GM18499 (cell line): ENCODE data around the gene YPEL3.
"Not testable (repeated sequence)": the region's sequence is repeated elsewhere in the genome, so short reads cannot be mapped to it uniquely, and the experiment has no call there.

ENCODE experiments used
- ATAC-seq: cut with Tn5 transposase; IDR thresholded peaks from one replicate; pipeline ENCODE4 v1.9.1; 2021; ENCODE audit warnings: moderate number of reproducible peaks; ENCODE audit not compliant: insufficient read depth, unreplicated experiment

The YPEL3 gene

DNA sequence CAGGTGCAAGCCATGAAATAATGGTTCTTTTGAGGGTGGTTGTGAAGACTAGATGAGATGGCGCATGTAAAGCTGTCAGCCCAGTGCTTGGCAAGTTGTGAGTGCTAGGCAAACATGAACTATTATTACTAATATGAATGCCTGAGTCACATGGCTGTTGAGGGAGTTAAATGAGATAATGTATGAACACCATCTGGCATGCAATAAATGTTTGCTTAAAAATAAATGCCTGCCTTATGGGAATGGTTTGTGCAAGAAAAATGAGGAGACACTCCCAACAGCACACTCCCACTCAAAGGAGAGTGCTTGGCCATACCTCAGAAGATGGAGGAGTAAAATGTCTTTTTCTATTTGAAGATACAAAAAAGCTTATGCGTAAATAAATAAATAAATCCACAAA lies 23.4 kb upstream of the YPEL3 start:
- ATAC-seq, result no peak

DNA sequence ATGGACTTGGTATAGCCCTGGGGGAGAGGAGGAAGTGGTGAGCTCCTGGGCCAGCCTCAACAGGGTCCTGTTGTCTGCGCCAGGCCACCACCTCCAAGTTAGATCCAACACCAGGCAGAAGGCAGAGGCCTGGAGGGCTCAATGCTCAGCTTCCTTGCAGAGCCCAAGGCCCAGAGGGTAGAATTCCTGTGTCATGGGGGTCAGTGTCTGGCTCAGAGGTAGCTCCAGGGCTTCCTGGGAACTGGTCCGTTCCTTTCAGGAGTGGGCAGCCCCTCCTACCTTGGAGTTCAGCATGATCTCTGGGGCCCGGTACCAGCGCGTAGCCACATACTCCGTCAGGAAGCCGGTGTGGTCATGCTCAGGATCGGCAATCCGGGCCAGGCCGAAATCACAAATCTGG lies 21.8 kb upstream of the YPEL3 start:
- no peak for ATAC-seq

DNA sequence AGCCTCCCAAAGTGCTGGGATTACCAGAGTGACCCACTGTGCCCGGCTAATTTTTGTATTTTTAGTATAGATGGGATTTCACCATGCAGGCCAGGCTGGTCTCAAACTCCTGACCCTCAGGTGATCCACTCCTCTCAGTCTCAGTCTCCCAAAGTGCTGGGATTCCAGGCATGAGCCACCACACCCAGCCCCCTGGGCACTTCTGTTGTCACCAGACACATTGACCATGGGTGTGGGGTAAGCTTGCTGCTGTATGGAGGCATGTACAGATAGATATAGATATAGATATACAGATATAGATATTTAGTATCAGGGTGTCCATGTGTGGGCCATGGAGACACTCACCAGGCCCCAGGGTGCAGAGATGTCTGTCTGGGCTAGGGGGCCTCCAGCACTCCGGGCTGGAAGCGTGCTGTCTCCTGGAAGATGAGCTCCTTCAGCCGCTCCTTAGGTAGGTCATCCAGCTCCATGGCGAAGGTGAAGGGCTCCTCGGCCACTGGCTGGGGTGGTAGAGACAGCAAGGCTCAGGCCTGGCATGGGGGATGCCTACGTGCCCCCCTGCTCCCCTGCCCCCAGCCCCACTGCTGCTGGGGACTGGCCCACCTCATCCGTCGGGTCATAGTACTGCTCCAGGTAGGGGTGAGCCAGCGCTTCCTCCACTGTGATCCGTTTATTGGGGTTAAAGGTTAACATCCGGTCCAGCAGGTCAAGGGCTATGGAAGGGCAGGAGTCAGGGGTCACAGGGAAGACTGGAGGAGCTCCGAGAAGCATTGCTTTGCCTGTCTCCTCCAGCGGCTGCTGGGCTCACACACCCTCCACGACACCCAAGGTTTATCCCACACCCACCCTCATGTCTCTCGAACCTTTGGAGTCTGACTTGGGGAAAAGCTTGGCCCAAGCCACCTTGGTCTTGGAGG lies 20.5 kb upstream of the YPEL3 start:
- ATAC-seq, result no peak

DNA sequence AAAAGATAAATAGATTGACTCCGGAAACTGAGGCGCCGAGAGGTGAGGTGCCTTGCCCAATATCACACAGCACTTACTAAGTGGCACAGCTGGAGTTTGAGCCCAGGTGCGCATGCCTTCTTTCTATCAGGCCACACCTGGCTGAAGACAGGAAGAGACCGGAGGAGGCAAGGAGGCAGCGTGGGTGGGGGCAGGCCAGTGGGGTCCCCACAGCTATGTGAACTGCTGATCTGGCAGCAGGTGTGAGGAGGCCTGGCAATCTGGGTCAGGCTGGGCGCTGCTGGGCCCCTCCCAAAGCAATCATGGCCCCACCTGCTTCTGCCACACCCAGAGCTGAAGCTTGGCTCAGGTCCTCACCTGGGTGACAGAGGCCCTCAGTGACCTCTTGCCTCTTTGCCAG lies 19.2 kb upstream of the YPEL3 start:
- ATAC-seq, result no peak

DNA sequence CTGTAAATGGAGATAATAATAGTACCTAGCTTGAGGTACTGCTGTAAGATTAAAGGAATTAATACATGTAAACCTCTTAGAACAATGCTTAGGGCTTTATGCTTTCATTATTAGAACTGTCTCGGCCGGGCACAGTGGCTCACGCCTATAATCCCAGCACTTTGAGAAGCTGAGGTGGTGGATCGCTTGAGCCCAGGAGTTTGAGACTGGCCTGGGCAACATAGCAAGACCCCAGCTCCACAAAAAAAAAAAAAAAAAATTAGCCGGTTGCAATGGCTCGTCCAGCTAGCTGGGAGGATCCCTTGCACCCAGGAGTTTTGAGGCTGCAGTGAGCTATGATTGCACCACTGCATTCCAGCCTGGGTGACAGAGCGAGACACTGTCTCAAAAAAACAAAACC lies 18.8 kb upstream of the YPEL3 start:
- not testable (repeated sequence) for ATAC-seq

DNA sequence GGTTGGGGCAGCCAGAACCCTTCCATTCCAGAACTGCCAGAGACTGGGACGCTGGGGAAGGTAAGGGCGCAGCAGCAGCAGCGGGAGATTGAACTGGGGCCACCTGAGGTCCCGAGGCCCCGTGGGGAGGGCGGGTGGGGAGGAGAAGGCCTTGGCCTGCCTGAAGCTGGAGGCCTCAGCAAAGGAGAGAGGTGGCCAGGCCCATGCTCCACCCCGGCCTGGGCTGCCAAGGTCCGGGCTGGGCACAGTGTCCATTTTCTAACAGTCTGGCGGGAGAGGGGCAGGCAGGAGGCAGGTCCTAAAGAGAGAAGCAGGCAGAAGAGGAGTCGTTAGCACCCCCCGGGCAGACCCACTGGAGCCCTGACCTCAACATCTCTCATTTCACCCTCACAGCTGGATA lies 18.4 kb upstream of the YPEL3 start:
- ATAC-seq, result no peak

DNA sequence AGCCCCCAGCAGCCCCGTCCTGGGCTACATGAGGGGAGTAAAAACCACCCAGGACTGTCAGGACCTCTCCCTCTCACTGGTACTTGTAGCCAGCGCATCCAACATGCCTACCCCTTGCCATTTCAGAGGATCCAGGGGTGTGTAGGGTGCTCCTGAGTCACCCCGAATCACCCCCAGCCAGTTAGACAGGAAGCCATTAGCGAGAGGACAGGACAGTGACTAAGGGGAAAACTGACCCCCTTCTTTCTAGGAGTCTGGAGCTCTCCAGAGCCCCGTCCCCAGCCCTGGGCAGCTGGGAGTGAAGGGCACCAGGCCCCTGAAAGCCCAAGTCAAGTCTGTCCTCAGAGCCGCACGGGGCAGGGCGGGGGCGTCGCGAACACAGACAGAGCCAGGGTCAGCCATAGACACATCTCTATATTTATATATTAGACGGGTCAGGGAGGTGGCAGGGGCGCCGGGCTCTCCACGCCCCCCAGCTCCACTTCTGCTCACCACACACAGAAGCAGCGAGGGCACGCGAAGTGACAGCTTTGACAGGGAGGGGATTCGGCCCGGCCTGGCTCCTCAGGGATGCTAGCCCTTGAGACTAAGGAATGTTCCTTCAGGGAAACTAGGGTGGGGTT lies 17.8 kb upstream of the YPEL3 start:
- ATAC-seq, result no peak

DNA sequence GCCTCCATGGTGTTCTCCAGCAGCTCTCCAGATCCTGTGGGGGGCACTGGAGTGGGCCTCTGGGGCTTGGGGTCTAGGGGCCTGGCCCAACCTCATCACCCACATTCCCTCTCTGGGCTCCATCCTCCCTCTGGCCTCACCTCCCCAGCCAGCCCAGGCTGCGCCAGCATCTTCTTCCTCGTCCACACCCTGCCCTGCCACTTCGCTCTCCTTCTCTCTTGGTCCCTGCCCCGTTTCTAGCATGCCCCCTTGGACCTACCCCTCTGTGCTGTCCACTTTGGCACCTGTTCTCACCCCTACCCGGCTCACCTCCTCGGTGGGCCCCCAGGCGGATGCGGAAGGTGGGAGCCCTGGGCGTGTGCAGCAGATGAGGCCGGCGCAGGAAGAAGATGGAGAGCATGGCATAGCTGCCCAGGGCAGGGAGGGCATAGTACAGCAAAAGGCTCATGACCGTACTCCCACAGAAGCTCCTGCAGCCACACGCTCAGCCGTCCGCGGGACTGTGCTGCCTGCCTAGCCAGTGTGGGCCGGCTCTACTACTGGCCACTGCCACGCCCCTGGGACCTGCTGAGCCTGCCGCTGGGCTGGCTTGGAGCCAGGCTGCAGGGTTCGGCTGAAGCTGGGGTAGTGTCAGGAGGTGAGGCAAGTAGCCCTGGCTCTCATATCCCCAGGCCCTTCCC lies 17.2 kb upstream of the YPEL3 start, which contains the start of gene GDPD3:
Gene GDPD3 (minus strand): TSS at position 507 of the 680 bp plus-strand sequence. CDS start 59 bp downstream, at position 448.
- no peak for ATAC-seq

DNA sequence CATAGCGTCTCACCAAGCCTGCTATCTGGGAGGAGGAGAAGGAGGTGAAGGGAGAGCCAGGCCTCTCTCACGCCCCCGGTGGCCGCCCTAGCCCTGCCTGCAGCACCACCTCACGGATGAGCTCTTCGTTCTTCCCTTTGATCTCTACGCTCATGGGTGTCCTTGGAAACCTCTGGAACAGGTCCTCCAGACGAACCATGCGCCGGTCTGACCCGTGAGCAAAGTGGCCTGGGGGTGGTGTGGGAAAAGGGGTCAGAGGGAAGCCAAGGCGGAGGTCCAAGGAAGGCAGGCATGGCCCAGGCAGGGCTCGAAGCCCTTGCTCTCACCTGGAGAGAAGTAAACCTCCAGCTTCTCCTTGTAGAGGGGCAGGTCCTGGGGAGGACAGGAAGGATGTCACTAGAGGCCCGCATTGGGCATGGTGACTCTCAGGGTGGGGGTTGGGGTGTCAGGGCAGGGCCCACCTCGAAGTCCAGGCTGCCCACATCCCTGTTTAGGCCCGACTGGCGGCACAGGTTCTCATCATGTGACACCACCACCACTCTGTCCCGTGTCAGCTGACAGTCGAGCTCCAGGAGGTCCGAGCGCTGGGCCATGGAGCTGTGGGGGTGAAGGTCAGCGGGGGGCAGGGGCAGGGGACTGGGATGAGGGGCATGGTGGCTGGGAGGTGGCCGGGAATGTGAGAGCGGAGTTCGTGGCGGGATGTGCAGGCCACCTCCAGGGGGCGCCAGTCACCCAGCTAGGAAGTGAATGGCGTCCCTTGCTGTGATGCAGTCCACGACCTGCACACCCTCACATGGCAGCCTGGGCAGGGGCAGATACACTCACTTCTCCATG lies 16.4 kb upstream of the YPEL3 start:
- no peak for ATAC-seq

DNA sequence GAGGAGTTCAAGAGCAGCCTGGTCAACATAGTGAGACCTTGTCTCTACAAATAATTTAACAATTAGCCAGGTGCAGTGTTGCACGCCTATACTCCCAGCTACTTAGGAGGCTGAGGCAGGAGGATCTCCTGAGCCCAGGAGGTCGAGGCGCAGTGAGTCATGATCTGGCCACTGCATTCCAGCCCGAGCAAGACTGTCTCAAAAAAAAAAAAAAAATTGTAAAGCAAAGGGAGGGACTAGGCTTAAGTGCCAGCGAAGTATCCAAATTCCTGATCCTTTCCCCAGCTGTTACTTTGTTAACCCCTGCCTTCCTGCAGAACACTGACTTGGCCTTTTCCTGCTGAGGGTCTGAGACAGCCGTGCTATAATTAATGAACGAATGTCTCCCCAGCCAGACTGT lies 14.6 kb upstream of the YPEL3 start:
- no peak for ATAC-seq

DNA sequence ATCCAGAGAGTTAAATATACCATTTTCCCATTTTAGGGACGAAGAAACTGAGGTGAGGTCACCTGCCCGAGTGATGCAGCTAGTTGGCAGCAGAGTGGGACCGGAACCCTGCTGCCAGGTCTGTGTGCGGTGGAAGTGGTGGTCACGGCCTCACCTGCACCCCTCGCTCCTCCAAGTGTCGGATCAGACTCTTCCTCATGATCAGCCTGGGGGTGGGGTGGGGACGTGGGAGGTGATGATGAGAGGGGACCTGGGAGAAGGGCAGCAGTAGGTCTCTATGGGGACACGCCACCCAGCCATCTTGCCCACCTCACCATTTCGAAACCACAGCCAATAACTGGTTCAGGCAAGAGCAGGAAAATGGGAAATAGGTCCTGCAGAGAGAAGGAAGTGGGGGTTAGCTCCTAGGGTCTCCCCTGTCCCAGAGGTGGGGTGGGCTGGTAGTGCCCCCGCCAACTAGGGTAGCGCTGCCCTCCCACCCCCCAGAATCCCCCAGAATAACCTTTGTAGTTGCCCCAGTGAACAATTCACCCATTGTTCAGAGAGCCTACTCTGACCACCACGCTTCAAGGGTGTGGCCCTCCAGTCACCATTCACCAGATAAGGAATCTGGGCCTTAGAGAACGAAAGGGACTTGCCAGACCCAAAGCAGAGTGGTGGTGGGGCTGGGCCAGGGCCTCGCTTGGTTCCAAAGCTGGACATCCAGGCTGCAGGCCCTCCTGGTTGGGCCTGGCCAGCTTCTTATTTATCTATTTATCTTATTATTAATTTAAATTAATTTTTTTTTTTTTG lies 12.2 kb upstream of the YPEL3 start:
- ATAC-seq, result no peak

DNA sequence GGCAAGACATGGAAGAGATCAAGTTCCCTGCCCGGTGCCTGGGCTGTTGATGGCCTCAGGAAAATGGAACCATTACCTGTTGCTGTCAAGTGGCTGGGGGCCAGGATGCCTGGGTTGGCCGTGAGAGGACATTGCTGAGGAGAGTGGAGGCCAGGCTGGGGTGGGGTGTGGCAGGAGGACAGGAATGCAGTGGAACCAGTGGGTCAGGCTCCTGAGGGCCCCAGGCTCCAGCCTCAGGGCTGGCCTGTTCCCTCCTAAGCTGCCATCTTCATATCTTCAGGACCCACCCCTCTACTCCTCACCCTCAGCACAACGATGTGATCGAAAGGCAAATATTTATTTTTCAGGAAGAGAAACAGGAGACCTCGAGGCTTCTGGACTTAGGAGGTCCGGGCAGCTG lies 8.5 kb upstream of the YPEL3 start:
- no peak for ATAC-seq

DNA sequence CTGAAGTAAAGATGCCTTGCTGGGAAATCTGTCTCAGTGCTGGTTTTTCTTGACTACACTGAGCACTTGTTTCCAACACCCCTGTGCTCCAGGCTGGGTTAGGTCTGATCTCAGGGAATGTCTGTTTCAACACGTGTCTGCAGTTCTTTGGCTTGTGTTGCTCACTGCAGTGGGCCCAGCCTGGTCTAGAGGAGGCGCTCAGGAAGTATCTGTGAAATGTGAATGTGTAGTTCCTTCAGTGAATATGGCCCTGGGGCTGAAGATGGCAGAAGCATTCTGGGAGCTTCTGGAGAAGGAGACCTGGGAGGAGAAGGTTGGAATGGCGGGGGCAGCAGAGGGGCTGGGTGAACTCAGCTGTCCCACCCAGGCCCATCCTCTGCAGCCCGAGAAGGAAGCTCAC lies 8.1 kb upstream of the YPEL3 start:
- ATAC-seq, result no peak

DNA sequence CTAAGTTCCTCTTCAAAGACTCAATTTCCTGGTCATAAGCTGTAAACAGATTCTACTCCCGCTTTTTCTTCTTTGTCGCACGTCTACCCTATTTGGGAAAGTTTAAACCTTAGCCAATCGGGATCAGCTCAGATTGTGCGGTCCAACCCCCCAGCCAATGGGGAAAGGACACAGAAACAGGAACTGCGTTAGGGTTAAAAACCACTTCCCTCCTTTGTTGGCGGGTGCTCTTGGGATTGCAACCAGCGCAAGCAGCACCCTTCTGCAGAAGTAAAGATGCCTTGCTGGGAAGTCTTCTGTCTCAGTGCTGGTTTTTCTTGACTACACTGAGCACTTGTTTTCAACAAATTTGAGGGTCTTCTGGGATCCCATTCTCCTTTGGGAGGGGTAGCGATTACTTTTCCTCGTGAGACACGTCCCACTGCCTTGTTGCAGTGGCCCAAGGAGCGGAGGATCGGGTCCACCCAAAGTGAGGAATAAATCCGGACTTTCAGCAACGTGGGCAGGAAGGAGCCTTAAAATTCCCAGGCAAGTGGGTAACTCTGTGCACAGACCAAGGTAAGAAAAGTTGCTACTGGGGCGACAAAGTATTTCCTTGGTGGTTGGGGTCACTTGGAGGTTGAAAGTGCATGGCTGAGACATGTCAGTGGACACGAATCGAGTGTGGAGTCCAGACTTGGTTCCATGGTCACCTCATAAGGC lies 1.0 kb upstream of the YPEL3 start:
- no peak for ATAC-seq

DNA sequence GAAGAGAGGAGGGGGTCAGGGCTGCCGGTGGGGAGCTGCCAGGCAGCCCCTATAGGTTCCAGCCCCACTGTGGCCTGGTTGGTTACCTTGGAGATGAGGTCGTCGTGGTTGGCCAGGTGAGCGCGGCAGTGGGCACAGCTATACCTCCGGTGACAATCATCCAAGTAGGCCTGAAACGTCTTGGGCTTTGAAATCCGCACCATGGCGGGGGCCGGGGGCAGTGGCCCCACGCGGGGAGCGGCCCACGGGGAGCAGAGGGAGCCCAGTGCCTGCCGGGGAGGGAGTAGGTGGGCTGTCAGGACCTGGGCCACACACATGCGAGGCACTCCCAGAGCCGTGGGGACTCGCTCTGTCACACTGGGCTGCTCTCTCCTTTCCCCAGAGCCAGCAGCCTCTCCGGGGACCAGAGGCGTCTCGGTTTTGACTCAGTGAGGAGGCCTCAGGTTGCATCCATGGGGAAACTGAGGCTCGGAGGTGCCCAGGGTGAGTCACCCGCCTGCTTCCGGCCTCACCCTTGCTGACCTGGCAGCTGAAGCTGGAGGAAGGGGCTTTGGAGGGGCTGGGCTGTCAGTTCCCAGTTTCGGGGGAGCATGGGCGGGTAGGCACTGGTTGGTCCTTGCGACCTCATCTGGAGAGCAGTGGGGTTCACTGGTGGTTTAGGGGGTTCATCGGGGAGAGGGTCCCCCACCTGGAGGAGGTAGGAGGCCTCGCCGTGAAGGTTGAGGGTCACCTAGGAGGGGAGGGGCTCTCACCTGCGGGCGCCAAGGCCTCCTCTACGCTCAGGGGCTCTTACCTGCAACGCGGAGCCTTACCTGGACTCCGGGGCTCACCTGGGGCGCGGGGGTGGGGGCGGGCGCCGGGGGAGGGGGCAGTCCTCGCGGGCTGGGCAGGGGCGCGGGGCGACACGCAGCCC lies 591 bp downstream of the YPEL3 start:
- no peak for ATAC-seq

DNA sequence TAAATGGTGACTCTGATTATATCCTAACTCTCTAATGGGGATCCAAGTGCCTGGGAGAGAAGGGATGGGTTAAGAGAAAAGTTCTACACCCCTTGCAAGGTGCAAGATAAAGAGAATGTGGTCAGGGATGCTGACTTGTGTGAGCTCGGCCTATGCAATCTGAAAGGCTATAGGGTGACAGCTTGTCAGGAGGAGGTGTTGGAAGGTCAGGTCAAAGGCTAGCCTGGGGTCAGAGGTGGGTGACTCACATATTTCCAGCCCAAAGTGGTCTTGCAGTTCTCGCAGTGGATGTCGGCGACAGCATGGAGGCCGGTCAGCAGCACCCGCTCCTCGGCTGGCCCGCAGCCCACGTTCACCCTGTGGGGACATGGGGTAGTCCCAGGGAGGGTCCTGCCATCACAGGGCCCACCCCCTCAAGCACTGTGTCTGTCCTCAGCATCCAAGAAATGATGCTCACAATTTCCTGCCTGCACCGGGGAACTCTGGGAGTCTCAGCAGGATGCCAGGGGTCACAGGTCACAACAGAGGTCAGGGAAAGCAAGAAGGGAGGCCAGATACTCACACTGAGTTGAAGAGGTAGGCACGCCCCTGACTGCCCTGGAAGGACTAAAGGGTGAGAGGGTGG lies 1.4 kb downstream of the YPEL3 start:
- ATAC-seq, result no peak

DNA sequence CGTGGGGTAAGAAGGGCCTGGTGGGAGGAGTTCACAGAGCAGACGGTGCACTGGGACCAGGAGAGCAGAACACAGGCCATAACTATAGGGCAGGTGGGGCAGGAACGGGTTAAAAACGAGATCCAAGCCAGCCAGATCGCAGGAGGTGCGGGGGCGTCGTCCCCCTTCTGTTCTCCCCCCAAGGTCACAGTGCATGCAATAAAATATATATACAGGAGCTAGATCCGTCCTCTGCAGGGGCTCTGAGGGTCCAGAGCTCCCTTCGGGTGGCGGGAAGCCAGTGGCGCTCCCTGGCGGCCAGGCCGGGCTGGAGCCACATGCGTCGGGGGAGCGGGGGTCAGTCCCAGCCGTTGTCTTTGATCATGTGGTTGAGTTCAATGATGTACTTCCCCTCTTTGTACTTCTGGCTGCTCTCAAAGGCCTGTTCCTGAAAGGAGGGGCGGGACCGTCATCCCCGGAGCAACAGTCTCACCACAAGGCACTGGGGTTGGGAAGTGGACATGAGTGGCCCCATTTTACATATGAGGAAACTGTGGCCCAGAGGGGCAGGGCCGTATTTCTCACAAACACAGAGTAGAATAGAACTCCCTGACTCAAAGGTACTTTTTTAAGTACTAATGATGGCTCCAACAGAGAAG lies 3.5 kb downstream of the YPEL3 start:
- peak; percentile 32 for ATAC-seq
